LHCN-M2 (cell line): ENCODE data around the gene MUC5B. TPM values are rescaled to one million over a fixed set of nuclear protein-coding genes. Genes with fewer than 3 reads are reported as not detected.
"Not testable (repeated sequence)": the region's sequence is repeated elsewhere in the genome, so short reads cannot be mapped to it uniquely, and the experiment has no call there.

Source experiments
- DNase-seq: peaks from one replicate; pipeline ENCODE4 v3.0.0-alpha.2; 2012; ENCODE audit warnings: low read depth
- total RNA-seq: library from RNA; depleted of rRNA; stranded (reverse); fragments of >200 nt; gene quantifications from 2 replicates; pipeline ENCODE4 v1.2.3, GENCODE V29; 2014

MUC5B gene
- total RNA-seq, 1 experiment from 2014 or later = not detected

DNA sequence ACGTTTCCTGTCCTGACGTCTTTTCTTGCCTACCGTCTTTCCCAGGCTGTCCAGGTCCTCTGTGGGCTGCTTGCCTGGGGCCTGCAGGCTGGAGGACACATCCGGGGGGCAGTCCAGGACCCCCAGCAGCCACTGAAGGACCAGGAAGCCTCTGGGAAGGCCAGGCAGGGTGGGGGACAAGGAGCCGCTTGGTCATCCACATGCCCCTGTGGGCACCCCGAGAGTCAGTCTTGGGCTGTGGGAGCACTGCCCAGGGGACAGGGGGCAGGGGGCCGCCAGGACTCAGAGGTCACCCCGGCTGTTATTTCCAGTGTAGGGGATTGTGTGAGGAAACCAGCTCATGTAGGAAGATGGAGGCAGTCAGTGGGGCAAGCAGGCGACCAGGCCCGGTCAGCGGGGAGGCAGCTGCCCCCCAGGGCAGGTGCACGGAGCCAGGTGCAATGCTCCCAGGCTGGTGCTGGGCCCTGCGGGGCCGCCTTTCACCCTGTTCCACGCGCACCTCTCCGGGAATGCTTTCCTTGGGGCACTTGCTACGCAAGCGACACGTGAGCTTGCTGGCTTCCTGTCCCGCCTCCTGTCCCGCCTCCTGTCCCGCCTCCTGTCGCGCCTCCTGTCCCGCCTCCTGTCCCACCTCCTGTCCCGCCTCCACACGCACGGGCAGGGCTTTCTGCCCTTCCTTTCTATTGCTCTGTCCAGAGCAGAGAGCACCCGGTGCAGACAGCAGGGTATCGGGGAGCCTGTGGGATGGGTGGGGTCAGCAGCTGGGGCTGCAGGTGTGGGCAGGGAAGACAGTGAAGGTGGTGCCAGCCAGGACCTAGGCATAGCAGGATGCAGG lies 39.5 kb downstream of the MUC5B start:
- peak; percentile 77 for DNase-seq

DNA sequence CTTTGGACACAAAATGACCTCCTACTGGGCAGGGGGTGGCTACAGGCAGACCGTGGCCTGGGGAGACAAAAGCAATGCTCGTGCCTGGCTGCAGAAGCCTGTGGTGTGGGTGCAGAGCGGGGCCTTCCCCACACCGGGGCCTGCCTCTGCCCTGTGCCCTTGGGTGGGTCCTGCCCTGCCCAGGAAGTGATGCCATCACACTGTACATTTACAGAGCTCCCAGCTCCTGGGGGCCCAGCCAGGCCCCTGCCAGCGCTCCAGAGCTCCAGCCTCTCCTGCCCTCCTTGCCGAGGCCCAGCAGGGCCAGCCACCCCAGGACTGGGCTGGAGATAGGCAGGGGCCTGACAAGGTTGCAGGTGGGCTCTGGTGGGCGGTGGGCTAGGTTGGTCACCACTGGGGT lies 40.1 kb downstream of the MUC5B start:
- no peak for DNase-seq

DNA sequence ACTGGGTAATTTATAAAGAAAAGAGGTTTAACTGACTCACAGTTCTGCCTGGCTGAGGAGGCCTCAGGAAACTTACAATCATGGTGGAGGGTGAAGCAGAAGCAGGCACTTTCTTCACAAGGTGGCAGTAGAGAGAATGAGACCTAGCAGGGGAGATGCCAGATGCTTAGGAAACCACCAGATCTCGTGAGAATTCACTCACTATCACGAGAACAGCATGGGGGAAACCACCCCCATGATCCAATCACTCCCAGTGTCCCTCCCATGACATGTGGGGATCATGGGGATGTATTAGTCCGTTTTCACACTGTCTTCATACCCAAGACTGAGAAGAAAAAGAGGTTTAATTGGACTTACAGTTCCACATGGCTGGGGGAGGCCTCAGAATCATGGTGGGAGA lies 41.6 kb downstream of the MUC5B start:
- peak; percentile 71 for DNase-seq

DNA sequence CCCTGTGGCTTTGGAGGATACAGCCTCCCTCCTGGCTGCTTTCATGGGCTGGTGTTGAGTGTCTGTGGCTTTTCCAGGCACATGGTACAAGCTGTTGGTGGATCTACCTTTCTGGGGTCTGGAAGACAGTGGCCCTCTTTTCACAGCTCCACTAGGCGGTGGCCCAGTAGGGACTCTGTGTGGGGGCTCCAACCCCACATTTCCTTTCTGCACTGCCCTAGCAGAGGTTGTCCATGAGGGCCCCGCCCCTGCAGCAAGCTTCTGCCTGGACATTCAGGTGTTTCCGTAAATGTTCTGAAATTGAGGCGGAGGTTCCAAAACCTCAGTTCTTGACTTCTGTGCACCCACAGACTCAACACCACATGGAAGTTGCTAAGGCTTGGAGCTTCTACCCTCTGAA lies 42.6 kb downstream of the MUC5B start:
- DNase-seq = not testable (repeated sequence)

DNA sequence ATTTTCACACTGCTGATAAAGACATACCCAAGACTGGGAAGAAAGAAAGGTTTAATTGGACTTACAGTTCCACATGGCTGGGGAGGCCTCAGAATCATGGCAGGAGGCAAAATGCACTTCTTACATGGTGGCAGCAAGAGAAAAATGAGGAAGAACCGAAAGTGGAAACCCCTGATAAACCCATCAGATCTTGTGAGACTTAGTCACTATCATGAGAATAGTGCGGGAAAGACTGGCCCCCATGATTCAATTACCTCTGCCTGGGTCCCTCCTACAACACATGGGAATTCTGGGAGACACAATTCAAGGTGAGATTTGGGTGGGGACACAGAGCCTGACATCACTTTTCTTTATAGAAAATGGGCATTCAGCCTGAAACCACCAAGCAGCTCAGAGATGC lies 44.1 kb downstream of the MUC5B start:
- not testable (repeated sequence) for DNase-seq

DNA sequence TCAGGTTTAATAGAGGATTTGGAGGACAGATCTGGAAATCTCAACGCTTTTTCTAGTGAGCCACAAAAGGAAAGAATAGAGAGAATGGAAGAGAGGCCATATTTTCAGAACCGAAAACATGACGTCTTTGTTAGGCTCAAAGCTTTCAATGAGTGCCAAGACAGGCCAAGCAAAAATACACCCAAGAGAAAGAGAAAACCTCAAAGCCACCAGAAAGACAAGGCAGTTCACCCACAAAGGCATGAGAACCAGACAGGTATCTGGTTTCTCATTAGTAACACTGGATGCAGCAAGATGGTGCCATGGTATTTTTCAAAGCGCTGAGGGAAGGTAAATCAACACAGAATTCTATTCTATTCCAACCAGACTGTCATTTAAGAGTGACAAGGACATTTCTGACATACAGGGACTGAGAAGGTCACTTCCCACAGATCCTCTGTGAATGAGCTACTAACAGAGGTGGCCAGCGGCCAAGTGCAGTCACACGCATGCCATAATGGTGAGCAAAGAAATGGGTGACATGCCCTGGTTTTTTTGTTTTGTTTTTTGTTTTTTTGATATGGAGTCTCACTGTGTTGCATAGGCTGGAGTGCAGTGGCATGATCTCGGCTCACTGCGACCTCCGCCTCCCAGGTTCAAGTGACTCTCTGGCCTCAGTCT lies 44.7 kb downstream of the MUC5B start:
- no peak for DNase-seq

DNA sequence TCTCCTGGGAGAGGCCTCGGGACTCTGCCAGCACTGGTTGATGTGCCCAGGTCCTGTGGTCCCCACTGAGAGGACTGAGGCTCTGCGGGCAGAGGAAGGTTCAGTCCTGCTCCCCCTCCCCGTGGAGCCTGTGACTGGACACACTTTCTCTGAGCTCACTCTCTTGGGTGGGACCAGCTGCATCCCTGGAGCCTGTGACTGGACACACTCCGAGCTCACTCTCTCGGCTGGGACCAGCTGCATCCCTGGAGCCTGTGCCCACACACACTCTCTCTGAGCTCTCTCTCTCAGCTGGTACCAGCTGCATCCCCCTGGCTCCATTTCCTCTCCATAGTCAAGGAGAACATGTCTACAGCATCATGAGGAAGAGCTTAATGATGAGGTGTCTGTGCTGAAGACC lies 47.1 kb downstream of the MUC5B start:
- no peak for DNase-seq

DNA sequence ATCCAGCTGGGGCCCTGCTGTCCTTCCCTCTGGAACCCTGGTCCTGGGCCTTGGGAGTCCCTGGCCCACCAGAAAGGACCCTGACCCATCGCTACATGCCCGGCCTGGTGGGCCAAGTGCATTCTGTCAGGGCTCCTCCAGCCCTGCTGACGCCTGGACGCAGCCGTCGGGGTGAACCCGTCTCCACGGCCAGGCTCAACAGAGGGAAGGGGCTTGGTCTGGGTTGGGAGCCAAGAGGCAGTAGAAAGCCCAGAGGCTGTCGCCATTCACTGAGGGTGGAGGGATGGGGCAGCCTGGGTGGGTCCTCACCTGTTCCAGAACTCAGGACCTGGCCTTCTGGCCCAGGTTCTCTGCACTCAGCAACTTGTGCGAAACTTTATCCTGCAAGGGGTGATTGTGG lies 47.6 kb downstream of the MUC5B start:
- no peak for DNase-seq

DNA sequence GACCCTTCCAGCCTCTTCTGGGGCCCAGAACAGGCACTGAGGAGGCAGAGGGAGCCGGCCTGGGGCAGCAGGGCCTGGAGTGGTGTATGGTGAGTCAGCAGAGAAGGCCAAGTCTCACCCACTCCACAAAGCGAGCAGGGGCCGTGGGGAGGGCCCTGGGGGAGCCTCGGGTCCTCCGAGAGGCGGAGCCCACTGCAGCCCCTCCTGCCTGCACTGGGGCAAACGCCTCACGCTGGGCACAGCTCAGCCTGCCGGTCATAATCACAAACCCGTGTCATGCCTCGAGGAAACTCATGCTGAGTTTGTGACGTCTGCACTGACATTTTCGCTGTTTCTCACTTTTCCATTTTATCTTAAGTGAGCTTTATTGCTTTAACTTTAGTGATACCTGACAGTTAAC lies 48.1 kb downstream of the MUC5B start:
- DNase-seq = no peak

DNA sequence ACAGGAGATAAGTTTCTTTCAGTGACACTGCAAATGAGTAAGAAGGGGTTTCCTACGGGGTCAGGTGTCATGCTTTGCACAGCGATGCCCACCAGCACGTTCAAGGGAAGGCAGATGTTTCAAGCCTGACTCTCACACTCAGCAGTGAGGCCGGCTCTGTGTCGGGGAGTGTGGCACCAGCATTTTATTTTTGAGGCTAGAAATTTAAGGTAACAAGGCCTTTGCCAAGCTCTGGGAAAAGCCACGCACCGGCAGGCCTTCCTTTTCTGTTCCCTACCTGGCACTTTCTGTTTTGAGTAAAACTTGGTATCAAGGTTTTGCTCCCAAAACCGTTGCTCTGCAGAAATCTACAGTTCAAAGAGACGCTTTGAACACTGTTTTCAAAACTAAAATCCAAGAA lies 48.5 kb downstream of the MUC5B start:
- no peak for DNase-seq

DNA sequence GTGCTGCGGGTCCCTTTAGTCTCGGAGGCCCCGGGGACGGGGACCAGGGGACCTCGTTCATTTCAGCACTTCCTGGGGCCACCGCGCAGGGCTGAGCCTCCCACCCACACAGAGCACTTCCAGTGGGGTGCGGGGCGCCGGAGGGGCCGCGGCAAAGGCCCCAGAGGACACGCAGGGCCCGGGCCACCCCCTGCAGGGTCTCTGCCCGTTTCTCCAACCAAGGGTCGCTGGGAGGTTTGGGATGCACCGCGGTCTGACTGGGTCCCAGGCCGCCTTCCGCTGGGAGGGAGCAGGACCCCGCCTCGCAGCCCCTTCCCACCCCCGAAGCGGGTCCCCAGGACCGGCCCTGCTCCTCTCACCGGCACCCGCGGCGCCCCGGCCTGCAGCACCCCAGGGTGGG lies 49.1 kb downstream of the MUC5B start:
- DNase-seq = no peak

DNA sequence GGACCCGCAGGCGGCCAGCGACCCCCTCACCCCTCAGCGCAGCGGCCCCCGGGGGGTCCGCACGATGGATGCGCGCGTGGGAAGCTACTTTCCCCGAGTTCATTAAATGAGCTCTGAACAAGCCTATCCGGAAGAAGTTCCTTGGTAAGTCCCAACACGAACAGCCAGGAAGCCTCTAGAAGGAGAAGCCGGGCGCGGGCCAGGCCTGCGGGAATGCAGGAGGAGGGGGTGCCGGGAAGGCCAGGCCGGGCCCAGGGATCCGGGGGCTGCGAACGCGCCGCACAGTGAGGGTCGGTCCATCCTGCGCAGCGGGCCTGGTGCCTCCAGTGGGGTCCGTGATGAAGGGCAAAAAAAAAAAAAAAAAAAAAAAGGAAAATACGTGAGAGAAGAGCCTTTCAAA lies 49.7 kb downstream of the MUC5B start:
- DNase-seq = no peak

DNA sequence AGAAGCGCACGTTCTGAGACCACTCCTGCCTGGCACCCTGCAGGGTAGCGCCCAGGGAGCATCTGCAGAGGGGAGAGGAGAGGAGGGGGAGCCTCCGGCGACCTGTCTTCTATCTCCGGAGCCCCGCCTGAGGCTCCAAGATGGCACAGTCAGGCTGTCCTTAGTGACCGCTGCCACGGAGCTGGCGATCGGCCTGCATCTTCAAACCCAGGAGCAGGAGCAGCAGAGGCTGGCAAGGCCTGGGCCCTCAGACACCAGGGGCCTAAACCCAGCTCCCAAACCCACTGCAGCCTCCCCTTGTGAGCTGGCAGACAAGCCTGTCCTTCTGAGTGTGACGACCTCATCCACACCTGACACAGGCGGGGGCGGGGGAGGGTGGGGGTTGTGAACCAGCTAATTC lies 51.6 kb downstream of the MUC5B start:
- DNase-seq = no peak

DNA sequence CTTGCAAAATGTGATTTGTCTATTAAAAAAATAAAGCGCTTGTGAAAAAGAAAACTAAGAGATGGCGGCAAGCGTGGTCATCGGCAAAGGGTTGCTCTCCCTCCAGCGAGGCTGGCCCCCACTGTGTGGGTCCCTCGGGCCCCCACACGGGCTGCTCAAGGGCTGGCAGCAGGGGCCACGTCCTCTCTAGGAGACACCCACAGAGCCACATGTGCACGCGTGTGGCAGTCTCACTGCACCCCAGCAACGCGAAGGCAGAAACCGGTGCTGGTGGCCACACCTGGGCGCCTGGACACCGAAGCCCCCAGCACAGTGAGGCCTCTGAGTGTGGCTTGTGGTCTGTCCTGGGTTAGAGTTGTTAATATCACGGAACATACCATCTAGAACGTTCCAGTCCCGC lies 52.2 kb downstream of the MUC5B start:
- no peak for DNase-seq

DNA sequence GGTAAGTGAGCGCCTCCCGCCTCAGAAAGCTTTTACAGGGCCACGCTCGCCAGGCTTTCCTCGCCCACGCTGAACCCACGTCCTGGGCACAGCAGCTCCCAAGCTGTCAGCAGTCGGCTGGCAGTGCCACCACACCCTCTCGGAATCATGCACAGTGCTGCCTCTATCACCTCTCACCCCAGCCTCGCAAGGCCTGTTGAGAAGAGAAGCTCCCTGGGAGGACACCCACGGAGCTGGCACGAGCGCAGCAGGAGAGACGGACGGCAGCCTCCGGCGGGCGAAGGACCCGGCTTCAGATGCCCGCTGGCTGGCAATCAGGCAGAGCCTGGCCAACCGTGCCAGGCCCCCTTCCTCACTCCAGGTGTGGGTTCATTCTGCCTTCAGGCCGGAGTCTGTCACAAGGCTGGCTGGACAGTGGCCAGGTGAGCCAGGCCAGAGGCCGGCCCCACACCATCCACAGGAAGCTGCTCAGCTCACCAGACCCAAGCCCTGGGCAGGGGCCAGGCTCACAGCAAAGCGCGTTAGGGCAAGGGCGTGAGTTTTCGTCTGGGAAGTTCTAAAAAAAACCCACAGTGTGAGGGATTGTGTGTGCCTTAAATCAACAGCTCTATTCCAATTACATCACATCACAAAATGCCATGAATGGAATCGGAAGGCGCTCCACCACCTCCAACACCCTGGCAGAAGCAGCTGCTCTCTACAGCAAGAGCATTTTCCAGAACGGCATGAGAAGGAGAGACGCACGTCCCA lies 53.4 kb downstream of the MUC5B start:
- DNase-seq = no peak

DNA sequence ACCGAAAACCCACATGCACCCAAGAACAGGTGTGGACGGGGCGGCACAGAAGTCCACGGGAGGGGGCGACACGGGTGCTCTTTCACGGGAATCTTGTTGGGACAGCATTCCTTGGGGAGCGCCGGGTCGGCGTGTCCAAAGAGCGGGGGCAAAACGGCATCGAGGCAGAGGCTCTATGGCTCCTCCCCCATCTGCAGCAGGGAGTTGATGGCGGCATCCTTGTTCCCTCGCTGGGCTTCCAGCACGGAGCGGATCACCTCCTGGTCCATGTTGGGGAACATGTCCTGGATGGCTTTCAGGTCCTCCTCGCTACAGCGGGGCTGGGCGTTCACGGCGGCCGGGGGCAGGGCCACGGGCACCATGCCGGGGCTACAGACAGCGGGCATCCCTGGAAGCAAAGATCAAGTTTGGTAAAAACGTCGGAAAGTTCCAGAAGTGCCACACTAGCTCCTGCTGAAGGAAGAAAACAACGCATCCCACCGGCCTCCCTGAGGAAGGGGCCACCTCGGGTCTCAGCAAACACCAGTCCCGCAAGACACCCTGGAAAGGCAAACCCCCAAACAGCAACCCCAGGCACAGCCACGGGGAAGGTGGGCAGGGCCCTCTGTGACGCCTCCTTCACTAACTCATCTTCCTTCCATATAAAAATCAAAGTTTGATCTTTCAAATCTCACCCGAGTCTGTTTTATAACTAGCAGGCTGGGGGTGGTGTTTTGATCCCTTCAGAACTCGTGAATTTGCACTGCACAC lies 54.2 kb downstream of the MUC5B start:
- no peak for DNase-seq

DNA sequence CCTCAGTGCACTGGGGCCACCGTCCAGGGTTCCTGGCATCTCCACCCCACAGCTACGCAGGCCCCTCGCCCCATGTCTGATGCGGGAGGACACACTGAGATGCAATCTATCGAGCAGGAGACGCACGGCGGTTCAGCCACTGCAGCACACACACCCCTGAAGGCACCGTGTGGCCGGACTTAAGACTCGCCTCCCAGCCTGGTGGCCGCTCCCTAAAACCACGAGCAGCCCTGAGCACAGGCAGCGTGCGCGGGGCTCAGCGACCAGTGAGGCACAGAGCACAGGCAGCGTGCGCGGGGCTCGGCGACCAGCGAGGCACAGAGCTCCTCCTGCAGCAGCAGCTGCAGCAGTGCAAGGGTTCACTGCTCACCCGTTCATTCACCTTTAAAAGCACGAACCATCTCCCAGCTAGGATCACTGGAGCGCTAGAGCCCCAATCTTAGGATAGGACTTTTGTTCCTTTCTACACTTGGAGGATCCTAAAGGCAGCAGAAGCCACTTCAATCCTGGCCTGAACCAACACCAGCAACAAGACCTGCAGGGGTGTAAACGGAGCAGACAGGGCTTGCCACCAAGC lies 55.2 kb downstream of the MUC5B start:
- no peak for DNase-seq

DNA sequence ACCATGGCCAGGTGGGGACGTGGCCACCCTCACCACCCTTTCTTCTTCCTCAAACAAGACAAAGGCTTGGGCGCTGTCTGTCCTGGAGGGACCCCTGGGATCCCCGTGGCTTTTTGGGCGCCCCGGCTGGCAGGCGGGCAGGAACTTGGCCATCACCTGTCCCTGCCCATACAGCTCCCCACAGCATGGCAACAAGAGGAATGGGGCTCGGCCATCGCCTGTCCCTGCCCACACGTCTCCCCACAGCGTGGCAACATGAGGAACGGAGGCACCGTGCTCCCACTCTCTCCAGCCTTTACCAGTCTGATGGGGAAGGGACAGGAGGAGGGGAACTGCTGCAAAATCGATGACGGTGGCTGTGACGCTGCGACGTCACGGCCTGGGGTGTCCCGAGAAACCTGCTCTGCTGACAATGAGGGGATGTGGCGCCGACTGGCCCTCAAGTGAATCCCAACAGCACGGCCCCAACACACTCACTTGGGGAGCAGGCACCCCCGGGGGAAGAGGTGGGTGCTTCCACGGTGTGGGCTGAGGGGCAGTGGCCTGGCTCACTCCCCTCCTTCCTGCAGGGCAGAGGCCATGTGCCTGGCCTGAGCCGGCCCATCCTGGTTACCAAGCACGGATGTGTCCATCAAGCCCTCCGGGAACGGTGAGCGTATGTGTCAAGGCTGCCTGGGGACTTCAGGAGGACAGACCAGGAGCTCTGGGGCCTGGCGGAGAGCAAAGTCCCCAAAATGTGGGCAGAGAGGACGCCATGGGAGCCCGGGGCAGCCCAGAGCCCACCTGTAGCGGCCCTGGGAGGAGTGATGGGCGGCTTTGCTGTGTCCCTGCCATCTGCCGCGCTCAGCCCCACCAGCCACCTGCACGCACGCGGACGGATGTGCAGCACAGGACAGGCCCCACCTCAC lies 56.2 kb downstream of the MUC5B start:
- no peak for DNase-seq

DNA sequence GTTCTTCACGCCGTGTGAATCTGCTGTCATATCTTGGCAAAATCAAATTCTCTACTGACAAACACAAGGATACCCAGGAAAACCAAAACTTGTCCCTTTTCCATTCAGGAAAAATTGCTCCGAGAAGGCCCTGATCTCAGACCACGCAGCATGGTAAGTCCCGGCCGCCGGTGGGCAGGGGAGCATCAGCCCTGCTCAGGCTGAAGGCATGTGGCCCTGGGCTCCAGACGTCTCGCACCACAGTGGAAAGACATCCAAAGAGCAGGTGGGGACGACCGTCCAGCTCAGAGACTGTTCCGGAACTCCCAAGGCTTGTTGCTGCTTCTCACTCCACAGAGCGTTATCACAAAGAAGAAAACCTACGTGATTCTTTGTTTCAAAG lies 56.8 kb downstream of the MUC5B start:
- DNase-seq = no peak
